ENCODE measurements around the gene DLEC1. TPM values are rescaled to one million over a fixed set of nuclear protein-coding genes. Genes with fewer than 3 reads are reported as not detected.

The DLEC1 gene
- total RNA-seq, 1 experiment from 2014 or later, result 0.81 TPM

DNA sequence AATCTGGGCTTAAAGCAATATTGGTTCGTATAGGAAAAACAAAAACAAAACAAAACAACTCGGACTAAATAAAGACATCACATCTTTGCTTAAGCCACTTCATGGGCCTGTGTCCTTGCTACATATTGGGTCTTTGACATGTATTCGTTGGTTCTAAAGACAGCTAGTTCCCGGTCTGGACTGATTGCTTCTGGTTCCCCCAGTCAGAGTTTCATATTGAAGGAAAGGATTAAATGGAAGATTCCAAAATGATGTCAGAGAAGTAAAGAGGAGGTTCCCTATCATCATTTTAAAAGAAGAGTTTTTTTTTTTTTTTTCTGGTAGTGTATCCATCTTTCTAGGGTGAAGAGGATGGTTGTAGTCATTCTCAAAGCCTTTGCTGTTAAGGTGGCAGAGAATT, 128.6 kb downstream of the DLEC1 start:
- H3K27ac Mint-ChIP-seq, result 0 out of 2 replicates have a peak overlapping the region, but pooled peaks have one; percentile 23
- DNase-seq (ENCODE audit: low spot score) (no peak), ATAC-seq (no peak)
- peaks cover 38% of the 10 kb centered on the region for H3K4me1 Mint-ChIP-seq
- no peaks in the 10 kb centered on the region for H3K9me3 Mint-ChIP-seq
- H3K36me3 Mint-ChIP-seq, result peaks cover 3% of the 10 kb centered on the region; the same call in 1 of the 2 replicates
- POLR2A ChIA-PET, result no interaction called here
- TF ChIP-seq NR1H2 (CRISPR knock-in tag; IDR thresholded peaks at IDR 0.05), result no peak
- no peak for TF ChIP-seq TEAD1 (CRISPR knock-in tag; IDR thresholded peaks at IDR 0.05)
- TF ChIP-seq, protein P1, sequence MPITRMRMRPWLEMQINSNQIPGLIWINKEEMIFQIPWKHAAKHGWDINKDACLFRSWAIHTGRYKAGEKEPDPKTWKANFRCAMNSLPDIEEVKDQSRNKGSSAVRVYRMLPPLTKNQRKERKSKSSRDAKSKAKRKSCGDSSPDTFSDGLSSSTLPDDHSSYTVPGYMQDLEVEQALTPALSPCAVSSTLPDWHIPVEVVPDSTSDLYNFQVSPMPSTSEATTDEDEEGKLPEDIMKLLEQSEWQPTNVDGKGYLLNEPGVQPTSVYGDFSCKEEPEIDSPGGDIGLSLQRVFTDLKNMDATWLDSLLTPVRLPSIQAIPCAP (CRISPR knock-in tag; IDR thresholded peaks at IDR 0.05), result no peak
- TF ChIP-seq GTF2I (CRISPR knock-in tag; conservative IDR thresholded peaks at IDR 0.05), result no peak
- no peak for TF ChIP-seq ZNF317 (CRISPR knock-in tag; IDR thresholded peaks at IDR 0.05; ENCODE audit: borderline replicate concordance, low read depth)
- TF ChIP-seq GABPB1 (CRISPR knock-in tag; IDR thresholded peaks at IDR 0.05), result no peak
- no peak for TF ChIP-seq ZNF396 (CRISPR knock-in tag; IDR thresholded peaks at IDR 0.05; ENCODE audit: borderline replicate concordance)
- TF ChIP-seq, protein P2, sequence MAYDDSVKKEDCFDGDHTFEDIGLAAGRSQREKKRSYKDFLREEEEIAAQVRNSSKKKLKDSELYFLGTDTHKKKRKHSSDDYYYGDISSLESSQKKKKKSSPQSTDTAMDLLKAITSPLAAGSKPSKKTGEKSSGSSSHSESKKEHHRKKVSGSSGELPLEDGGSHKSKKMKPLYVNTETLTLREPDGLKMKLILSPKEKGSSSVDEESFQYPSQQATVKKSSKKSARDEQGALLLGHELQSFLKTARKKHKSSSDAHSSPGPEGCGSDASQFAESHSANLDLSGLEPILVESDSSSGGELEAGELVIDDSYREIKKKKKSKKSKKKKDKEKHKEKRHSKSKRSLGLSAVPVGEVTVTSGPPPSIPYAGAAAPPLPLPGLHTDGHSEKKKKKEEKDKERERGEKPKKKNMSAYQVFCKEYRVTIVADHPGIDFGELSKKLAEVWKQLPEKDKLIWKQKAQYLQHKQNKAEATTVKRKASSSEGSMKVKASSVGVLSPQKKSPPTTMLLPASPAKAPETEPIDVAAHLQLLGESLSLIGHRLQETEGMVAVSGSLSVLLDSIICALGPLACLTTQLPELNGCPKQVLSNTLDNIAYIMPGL (CRISPR knock-in tag; IDR thresholded peaks at IDR 0.05), result no peak
- TF ChIP-seq NFE2L1 (CRISPR knock-in tag; IDR thresholded peaks at IDR 0.05), result no peak
- TF ChIP-seq ZNF219 (CRISPR knock-in tag; IDR thresholded peaks at IDR 0.05; ENCODE audit: borderline replicate concordance), result no peak
- TF ChIP-seq ZNF121 (CRISPR knock-in tag; IDR thresholded peaks at IDR 0.05), result no peak
- TF ChIP-seq, protein P3, sequence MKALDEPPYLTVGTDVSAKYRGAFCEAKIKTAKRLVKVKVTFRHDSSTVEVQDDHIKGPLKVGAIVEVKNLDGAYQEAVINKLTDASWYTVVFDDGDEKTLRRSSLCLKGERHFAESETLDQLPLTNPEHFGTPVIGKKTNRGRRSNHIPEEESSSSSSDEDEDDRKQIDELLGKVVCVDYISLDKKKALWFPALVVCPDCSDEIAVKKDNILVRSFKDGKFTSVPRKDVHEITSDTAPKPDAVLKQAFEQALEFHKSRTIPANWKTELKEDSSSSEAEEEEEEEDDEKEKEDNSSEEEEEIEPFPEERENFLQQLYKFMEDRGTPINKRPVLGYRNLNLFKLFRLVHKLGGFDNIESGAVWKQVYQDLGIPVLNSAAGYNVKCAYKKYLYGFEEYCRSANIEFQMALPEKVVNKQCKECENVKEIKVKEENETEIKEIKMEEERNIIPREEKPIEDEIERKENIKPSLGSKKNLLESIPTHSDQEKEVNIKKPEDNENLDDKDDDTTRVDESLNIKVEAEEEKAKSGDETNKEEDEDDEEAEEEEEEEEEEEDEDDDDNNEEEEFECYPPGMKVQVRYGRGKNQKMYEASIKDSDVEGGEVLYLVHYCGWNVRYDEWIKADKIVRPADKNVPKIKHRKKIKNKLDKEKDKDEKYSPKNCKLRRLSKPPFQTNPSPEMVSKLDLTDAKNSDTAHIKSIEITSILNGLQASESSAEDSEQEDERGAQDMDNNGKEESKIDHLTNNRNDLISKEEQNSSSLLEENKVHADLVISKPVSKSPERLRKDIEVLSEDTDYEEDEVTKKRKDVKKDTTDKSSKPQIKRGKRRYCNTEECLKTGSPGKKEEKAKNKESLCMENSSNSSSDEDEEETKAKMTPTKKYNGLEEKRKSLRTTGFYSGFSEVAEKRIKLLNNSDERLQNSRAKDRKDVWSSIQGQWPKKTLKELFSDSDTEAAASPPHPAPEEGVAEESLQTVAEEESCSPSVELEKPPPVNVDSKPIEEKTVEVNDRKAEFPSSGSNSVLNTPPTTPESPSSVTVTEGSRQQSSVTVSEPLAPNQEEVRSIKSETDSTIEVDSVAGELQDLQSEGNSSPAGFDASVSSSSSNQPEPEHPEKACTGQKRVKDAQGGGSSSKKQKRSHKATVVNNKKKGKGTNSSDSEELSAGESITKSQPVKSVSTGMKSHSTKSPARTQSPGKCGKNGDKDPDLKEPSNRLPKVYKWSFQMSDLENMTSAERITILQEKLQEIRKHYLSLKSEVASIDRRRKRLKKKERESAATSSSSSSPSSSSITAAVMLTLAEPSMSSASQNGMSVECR (CRISPR knock-in tag; IDR thresholded peaks at IDR 0.05; ENCODE audit: borderline replicate concordance), result no peak
- TF ChIP-seq, protein P4, sequence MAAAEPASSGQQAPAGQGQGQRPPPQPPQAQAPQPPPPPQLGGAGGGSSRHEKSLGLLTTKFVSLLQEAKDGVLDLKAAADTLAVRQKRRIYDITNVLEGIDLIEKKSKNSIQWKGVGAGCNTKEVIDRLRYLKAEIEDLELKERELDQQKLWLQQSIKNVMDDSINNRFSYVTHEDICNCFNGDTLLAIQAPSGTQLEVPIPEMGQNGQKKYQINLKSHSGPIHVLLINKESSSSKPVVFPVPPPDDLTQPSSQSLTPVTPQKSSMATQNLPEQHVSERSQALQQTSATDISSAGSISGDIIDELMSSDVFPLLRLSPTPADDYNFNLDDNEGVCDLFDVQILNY (CRISPR knock-in tag; IDR thresholded peaks at IDR 0.05), result no peak
- TF ChIP-seq SOX15 (CRISPR knock-in tag; IDR thresholded peaks at IDR 0.05), result no peak
- TF ChIP-seq CBFB (CRISPR knock-in tag; IDR thresholded peaks at IDR 0.05; ENCODE audit: low read depth), result no peak
- TF ChIP-seq, protein P5, sequence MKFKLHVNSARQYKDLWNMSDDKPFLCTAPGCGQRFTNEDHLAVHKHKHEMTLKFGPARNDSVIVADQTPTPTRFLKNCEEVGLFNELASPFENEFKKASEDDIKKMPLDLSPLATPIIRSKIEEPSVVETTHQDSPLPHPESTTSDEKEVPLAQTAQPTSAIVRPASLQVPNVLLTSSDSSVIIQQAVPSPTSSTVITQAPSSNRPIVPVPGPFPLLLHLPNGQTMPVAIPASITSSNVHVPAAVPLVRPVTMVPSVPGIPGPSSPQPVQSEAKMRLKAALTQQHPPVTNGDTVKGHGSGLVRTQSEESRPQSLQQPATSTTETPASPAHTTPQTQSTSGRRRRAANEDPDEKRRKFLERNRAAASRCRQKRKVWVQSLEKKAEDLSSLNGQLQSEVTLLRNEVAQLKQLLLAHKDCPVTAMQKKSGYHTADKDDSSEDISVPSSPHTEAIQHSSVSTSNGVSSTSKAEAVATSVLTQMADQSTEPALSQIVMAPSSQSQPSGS (CRISPR knock-in tag; IDR thresholded peaks at IDR 0.05; ENCODE audit: borderline replicate concordance, low read depth), result no peak
- no peak for TF ChIP-seq ESRRA (CRISPR knock-in tag; IDR thresholded peaks at IDR 0.05; ENCODE audit: borderline replicate concordance)
- TF ChIP-seq ZNF423 (CRISPR knock-in tag; IDR thresholded peaks at IDR 0.05), result no peak
- TF ChIP-seq RORB (CRISPR knock-in tag; IDR thresholded peaks at IDR 0.05), result no peak
- H3K27me3 Mint-ChIP-seq (ENCODE audit: low read depth), result no peaks in the 10 kb centered on the region
- peak overlapping the region; percentile 15; the same call in 1 of the 2 replicates for H3K4me3 Mint-ChIP-seq
- CTCF ChIA-PET, result no interaction called here

Measured in WTC11 (cell line).